Trophoblast cell (in vitro differentiated cells and primary cell): ENCODE measurements around the gene ALDH3B1.
A peak's percentile ranks its signal among the peaks of the same experiment; 100 is the strongest.

Experiments
- DNase-seq, 2 donors: peaks; one replicate each; pipeline ENCODE4 v3.0.0-alpha.2; 2016
- H2AFZ ChIP-seq: 2 replicates; pipeline ENCODE4 v1.6.1; 2013; ENCODE audit warnings: low read length, moderate library complexity, mild to moderate bottlenecking; ENCODE audit not compliant: insufficient read depth, poor library complexity
- H2AK5ac ChIP-seq: 2 replicates; pipeline ENCODE4 v1.6.1; 2013; ENCODE audit warnings: mild to moderate bottlenecking, low read length
- H2BK120ac ChIP-seq: 2 replicates; pipeline ENCODE4 v1.6.1; 2013; ENCODE audit warnings: low read length, mild to moderate bottlenecking, moderate library complexity; ENCODE audit not compliant: insufficient read depth, poor library complexity
- H2BK12ac ChIP-seq: 2 replicates; pipeline ENCODE4 v1.6.1; 2013; ENCODE audit warnings: mild to moderate bottlenecking, low read length, moderate library complexity
- H2BK5ac ChIP-seq: 2 replicates; pipeline ENCODE4 v1.6.1; 2013; ENCODE audit warnings: low read length, low read depth, moderate library complexity, mild to moderate bottlenecking; ENCODE audit not compliant: poor library complexity
- H3K14ac ChIP-seq: 2 replicates; pipeline ENCODE4 v1.6.1; 2013; ENCODE audit warnings: mild to moderate bottlenecking, low read length
- H3K18ac ChIP-seq: 2 replicates; pipeline ENCODE4 v1.6.1; 2013; ENCODE audit warnings: mild to moderate bottlenecking, low read length
- H3K23ac ChIP-seq: 2 replicates; pipeline ENCODE4 v1.6.1; 2013; ENCODE audit warnings: low read length
- H3K27ac ChIP-seq: 2 replicates; pipeline ENCODE4 v1.5.1; 2013; ENCODE audit warnings: low read depth, mild to moderate bottlenecking, inconsistent platforms, low read length, moderate library complexity
- H3K27me3 ChIP-seq: 2 replicates; pipeline ENCODE4 v1.6.1; 2013; ENCODE audit warnings: inconsistent platforms, mild to moderate bottlenecking, low read length, moderate library complexity; ENCODE audit not compliant: insufficient read depth
- H3K36me3 ChIP-seq, 2 experiments: 1 replicate in 1 of 2; 2 replicates in 1 of 2; pipeline ENCODE4 v1.6.1; 2013; ENCODE audit warnings: low read length in 2 of 2, mild to moderate bottlenecking in 2 of 2, moderate library complexity in 1 of 2; ENCODE audit not compliant: insufficient read depth in 2 of 2, control insufficient read depth in 1 of 2
- H3K4ac ChIP-seq: 2 replicates; pipeline ENCODE4 v1.6.1; 2013; ENCODE audit warnings: low read depth, mild to moderate bottlenecking, low read length, moderate library complexity
- H3K4me1 ChIP-seq, 2 experiments: 1 replicate in 1 of 2; 2 replicates in 1 of 2; pipeline ENCODE4 v1.6.1; 2013; ENCODE audit warnings: low read length in 2 of 2, mild to moderate bottlenecking in 2 of 2, moderate library complexity in 1 of 2; ENCODE audit not compliant: insufficient read depth in 2 of 2, control insufficient read depth in 1 of 2
- H3K4me2 ChIP-seq: 2 replicates; pipeline ENCODE4 v1.6.1; 2013; ENCODE audit warnings: inconsistent platforms, mild to moderate bottlenecking, low read length, moderate library complexity
- H3K4me3 ChIP-seq: 2 replicates; pipeline ENCODE4 v1.5.1; 2013; ENCODE audit warnings: mild to moderate bottlenecking, low read depth, low read length, inconsistent platforms
- H3K79me1 ChIP-seq: one replicate; pipeline ENCODE4 v1.6.1; 2013; ENCODE audit warnings: low read length
- H3K79me2 ChIP-seq: 2 replicates; pipeline ENCODE4 v1.6.1; 2013; ENCODE audit warnings: low read length, mild to moderate bottlenecking; ENCODE audit not compliant: control insufficient read depth, insufficient read depth, poor library complexity
- H3K9ac ChIP-seq: 2 replicates; pipeline ENCODE4 v1.6.1; 2013; ENCODE audit warnings: mild to moderate bottlenecking, low read length
- H3K9me3 ChIP-seq: 2 replicates; pipeline ENCODE4 v1.6.1; 2013; ENCODE audit warnings: low read depth, mild to moderate bottlenecking, control low read depth, inconsistent platforms, low read length; ENCODE audit not compliant: insufficient read depth
- H4K12ac ChIP-seq: 2 replicates; pipeline ENCODE4 v1.6.1; 2013; ENCODE audit warnings: low read depth, mild to moderate bottlenecking, low read length, moderate library complexity
- H4K8ac ChIP-seq: 2 replicates; pipeline ENCODE4 v1.6.1; 2013; ENCODE audit warnings: low read depth, mild to moderate bottlenecking, low read length, moderate library complexity
- H4K91ac ChIP-seq: one replicate; pipeline ENCODE4 v1.6.1; 2013; ENCODE audit warnings: low read depth, mild to moderate bottlenecking, low read length, moderate library complexity
- WGBS: extraction: QIAGEN DNeasy Blood & Tissue Kit; methylation state at CpG from one replicate; pipeline ENCODE4 v1.1.7; 2013; ENCODE audit warnings: missing lambda C conversion rate; ENCODE audit not compliant: insufficient read length, insufficient coverage; ENCODE audit errors: extremely low coverage; 5-methylcytosine and 5-hydroxymethylcytosine counted together

The ALDH3B1 gene

DNA sequence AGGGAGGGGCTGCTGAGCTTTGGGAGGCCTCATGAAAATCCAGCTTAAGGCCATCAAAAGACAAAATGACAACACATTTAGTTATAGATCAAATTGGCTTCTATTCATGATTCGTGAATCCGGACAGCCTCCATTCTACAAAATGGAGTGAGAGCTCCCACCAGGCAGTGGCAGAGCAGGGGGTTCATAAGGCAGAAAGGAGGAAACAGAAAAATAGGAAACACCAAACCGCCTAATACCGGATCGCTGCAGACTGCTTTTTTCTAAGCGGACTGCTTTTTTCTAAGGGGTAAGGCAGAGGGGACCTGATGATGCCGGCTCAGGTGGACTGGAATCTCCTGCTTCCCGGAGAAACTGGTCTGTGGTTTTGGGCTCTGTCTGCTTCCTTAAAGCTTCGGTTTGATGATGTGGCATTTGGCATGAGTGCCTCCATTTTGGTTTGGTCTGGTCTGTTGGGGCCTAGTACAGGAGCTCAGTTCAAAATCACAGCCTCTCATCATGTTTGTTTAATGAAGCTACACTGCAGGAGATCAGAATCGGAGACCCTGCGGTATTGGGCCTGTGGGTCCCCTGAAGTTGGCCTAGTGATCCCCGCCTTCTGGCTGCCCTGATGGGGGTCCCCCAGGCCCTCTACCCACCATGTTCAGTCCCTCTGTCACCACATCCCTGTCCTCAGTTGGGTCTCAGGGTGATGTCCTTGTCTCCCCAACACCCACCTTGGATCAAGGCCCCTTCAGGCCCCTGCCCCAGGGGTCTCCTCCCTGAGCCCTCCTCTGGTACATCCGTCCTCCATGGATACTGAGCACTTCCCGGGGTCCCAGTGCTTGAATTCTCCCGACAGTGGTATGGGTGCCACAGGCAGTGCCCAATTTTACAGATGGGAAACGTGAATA, 1.2 kb downstream of the ALDH3B1 start:
- Histone ChIP-seq H2BK5ac (no peak overlapping the region), H3K4ac (no peak overlapping the region), H3K36me3 (no peaks in the 10 kb centered on the region), H3K23ac (no peak overlapping the region), H3K27me3 (no peaks in the 10 kb centered on the region), H2AK5ac (peak overlapping the region; percentile 88), H3K9me3 (peaks cover 1% of the 10 kb centered on the region), H3K4me3 (no peak overlapping the region), H3K4me2 (no peak overlapping the region), H3K14ac (peak overlapping the region; percentile 91), H4K91ac (peak overlapping the region; percentile 90), H4K8ac (no peak overlapping the region), H3K4me1 (peaks cover 27 to 32% of the 10 kb centered on the region in 2 experiments), H2BK12ac (peak overlapping the region; percentile 95), H2AFZ (no peak overlapping the region), H3K18ac (no peak overlapping the region), H3K79me2 (peaks cover 5% of the 10 kb centered on the region), H2BK120ac (peak overlapping the region; percentile 95), H3K9ac (no peak overlapping the region), H3K27ac (no peak overlapping the region), H3K79me1 (peaks cover 27% of the 10 kb centered on the region), H4K12ac (no peak overlapping the region)
- WGBS: no CpG with 5 or more reads among the region's 16 CpGs
- DNase-seq: no peak

GRCh38 chr11:68012044-68012842, 2.1 kb downstream of the ALDH3B1 start:
- Histone ChIP-seq H3K18ac (peak overlapping the region; percentile 8), H3K79me1 (peaks cover 30% of the 10 kb centered on the region), H4K91ac (peak overlapping the region; percentile 90), H3K27ac (no peak overlapping the region), H4K12ac (no peak overlapping the region), H3K4me2 (no peak overlapping the region), H3K36me3 (no peaks in the 10 kb centered on the region), H2AFZ (no peak overlapping the region), H2BK5ac (peak overlapping the region; percentile 82), H2AK5ac (peak overlapping the region; percentile 88), H3K4me1 (peaks cover 34 to 41% of the 10 kb centered on the region in 2 experiments), H3K79me2 (peaks cover 5% of the 10 kb centered on the region), H3K9ac (no peak overlapping the region), H3K23ac (no peak overlapping the region), H4K8ac (peak overlapping the region; percentile 75), H2BK12ac (peak overlapping the region; percentile 95), H3K4ac (peak overlapping the region; percentile 56), H3K27me3 (no peaks in the 10 kb centered on the region), H2BK120ac (peak overlapping the region; percentile 95), H3K14ac (peak overlapping the region; percentile 91), H3K4me3 (no peak overlapping the region), H3K9me3 (peaks cover 1% of the 10 kb centered on the region)
- no peak for DNase-seq
- no CpG with 5 or more reads among the region's 17 CpGs for WGBS

GRCh38 chr11:68012843-68013610, 2.9 kb downstream of the ALDH3B1 start:
- Histone ChIP-seq H3K14ac (peak overlapping the region; percentile 91), H4K91ac (peak overlapping the region; percentile 90), H2AFZ (peak overlapping the region; percentile 56), H3K4me2 (peak overlapping the region; percentile 42), H2BK12ac (peak overlapping the region; percentile 98), H3K4ac (peak overlapping the region; percentile 56), H2BK5ac (peak overlapping the region; percentile 82), H3K4me1 (peaks cover 37 to 45% of the 10 kb centered on the region in 2 experiments), H3K9me3 (peaks cover under 1% of the 10 kb centered on the region), H3K79me1 (peaks cover 33% of the 10 kb centered on the region), H3K9ac (no peak overlapping the region), H3K23ac (no peak overlapping the region), H3K27ac (peak overlapping the region; percentile 77), H3K27me3 (no peaks in the 10 kb centered on the region), H2AK5ac (peak overlapping the region; percentile 90), H3K36me3 (no peaks in the 10 kb centered on the region), H4K12ac (peak overlapping the region; percentile 55), H4K8ac (peak overlapping the region; percentile 75), H3K4me3 (no peak overlapping the region), H3K18ac (peak overlapping the region; percentile 8), H3K79me2 (peaks cover 5% of the 10 kb centered on the region), H2BK120ac (peak overlapping the region; percentile 95)
- DNase-seq: peak; percentile 86 to 94
- no CpG with 5 or more reads among the region's 16 CpGs for whole genome bisulfite sequencing
